WI38 (cell line): ENCODE results near the gene AMOT.

Source experiments
- H3K4me3 ChIP-seq: 2 replicates; pipeline ENCODE4 v1.5.1; 2011; ENCODE audit warnings: low read depth, mild to moderate bottlenecking, control low read depth, low read length
- TF ChIP-seq, protein P1 (sequence below): IDR thresholded peaks from 2 replicates; pipeline ENCODE4 v1.5.1; 2012; ENCODE audit warnings: low read depth, mild to moderate bottlenecking, control low read depth, low read length

The AMOT gene

DNA sequence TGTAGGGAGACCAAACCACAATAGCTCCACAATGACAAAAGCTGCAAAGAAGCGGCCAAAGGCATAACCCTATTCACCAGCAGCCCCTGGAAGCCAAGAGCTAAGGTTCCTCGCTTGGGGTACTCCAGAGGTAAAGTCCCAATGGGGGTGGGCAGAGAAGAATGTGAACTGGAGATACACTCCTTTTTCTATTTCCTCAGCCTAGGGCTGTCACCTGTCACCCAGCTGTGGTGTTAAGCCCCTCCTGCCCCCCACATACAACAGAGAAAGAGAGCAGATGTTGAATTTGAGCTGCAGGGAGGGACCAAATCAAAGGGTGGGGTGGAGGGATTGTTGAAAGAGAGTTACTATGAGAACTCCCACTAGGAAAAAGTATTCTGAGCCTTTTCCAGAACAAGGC, 26.1 kb downstream of the AMOT start:
- TF ChIP-seq, protein P1, sequence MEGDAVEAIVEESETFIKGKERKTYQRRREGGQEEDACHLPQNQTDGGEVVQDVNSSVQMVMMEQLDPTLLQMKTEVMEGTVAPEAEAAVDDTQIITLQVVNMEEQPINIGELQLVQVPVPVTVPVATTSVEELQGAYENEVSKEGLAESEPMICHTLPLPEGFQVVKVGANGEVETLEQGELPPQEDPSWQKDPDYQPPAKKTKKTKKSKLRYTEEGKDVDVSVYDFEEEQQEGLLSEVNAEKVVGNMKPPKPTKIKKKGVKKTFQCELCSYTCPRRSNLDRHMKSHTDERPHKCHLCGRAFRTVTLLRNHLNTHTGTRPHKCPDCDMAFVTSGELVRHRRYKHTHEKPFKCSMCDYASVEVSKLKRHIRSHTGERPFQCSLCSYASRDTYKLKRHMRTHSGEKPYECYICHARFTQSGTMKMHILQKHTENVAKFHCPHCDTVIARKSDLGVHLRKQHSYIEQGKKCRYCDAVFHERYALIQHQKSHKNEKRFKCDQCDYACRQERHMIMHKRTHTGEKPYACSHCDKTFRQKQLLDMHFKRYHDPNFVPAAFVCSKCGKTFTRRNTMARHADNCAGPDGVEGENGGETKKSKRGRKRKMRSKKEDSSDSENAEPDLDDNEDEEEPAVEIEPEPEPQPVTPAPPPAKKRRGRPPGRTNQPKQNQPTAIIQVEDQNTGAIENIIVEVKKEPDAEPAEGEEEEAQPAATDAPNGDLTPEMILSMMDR, result no peak
- no peak overlapping the region for H3K4me3 ChIP-seq

DNA sequence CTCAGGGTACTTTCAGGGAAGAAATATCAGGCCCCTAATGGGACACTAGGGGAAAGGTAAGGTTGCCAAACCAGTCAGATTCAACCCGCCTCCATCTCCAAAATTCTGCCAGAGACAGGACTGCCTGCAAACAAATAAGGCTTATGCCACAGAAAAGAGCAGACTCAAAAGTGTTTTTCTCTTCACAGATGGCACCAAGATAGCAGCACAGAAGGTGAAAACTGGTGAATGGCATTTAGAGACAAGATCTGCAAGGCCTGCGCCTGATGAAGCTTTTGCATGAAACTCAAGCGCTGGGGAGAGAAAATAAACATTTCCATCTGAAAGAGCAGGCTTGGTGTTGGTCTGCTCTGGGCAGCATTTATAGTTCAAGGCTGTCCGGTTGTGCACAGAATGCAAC, 27.9 kb downstream of the AMOT start:
- no peak overlapping the region for H3K4me3 ChIP-seq
- TF ChIP-seq, protein P1, result no peak

DNA sequence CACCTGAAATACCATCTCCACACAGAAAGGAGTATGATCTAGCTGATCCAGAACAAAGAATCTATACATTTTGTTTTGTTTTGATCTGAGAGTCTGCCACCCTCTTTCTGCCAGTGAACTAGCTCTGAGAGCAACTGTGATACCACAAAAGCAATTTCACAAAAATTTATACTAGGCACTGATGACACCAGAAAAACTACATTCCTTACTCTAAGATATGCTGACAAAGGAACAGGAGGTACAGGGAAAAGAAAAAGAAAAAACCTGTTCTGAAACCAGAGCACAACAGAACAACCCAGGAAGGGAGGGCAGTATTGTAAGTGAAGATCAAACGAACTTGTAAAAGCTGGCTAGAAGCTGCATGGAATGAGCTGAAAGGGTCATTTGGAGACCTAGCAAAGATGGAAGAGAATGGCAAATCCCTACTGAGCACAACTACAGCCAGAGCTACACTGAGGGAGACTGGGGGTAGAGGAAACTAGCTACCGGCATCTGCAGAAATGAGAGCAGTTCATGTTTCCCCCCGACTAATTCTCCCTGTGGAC, 31.9 kb downstream of the AMOT start:
- TF ChIP-seq, protein P1, result no peak
- H3K4me3 ChIP-seq, result no peak overlapping the region

DNA sequence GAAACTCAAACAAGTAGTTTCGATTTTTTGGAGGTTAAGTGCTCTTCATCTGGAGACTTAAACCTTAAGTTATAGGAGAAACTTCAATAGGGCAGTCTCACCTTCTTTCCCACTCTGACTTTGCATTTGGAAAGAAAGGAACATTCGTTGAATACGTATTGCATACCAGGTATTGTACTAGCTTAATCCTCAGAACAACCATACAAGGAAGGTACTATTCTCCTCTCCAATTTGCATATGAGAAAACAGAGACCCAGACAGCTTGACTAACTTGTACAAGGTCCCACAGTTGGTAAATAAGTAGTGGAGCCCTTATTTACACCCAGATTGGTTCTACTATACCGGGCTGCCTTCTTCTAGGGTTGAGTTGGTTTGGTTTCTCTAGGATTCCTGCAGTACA, 32.6 kb downstream of the AMOT start:
- H3K4me3 ChIP-seq, result no peak overlapping the region
- TF ChIP-seq, protein P1, result no peak

DNA sequence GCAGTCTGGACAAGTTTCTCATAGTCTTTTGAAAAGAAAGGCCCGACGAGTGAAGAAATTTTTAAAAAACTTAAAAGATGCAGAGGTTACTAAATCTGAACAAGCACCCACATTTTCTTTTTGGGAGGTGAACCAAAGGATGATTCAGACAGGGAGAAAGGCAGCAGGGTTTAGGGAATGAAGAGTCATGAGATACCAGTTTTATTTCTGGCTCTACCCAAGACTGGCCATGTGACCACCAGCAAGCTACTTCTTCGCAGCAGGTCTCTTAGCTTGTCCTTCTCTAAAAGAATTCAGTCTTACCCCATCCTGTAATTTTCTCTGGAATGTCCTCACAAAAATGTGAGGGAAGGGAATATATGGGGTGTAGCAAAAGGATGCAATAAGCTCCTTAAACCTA, 37.6 kb downstream of the AMOT start:
- H3K4me3 ChIP-seq, result no peak overlapping the region
- TF ChIP-seq, protein P1, result no peak

DNA sequence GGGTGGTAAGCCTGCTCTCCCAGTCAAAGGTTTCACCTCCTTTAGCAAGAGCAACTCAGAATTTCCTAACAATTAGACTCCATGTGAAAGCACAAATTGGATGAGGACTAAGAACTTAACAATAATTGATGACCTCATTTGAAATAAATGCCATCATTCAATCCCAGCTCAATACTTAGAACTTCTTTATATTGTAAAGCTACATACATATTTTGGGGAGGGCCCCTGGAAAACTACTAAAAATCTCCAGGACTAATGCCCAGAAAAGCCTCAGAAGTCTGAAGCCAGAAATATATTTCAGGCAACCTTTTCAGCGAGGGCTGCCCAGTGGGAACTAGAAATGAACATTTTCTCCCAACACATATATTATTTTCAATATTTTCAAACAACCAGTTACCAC, 38.1 kb downstream of the AMOT start:
- TF ChIP-seq, protein P1, result no peak
- no peak overlapping the region for H3K4me3 ChIP-seq

DNA sequence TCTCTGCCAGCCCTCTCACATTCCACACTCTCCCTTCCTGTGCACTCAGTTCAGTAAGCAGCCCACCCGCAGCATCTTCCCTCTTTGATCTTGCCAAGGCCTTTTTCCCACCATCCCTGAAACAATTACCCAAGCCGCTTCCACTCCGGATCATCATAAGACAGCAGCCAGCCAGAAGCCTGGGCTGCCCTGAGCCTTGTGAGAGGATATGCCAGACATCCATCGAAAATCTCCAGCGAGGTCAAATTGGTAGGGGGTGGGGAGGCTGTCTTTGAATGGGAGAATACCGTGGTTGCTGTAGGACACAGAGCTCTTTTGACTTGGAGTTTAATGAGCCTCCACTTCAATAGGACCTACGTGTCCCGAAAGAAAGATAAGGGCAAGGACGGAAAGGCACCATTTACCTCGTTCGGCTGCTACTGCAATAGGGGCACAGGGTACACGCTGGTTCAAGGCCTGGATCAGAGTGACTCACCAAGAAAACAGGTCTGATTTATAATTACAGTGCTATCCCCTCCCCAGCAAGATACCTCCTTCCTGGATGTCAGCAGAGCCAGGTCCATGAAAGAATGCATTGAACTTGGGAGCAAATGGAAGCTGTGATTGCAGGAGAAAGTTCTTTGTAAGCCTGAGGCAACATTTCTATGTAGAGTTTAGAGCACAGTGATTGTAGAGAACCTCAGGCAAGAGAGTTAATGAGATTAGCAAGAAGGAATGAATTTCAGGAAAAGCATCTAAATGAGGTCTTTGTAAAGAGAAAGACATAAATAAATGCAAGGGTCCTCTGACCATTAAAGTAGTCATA, 39.5 kb downstream of the AMOT start:
- TF ChIP-seq, protein P1, result no peak
- H3K4me3 ChIP-seq, result no peak overlapping the region
